ENCODE data around the gene FOXO1. TPM values are rescaled to one million over a fixed set of nuclear protein-coding genes. Genes with fewer than 3 reads are reported as not detected.
A peak's percentile ranks its signal among the peaks of the same experiment; 100 is the strongest.
"Not testable (repeated sequence)": the region's sequence is repeated elsewhere in the genome, so short reads cannot be mapped to it uniquely, and the experiment has no call there.

Gene FOXO1
- total RNA-seq, 2 experiments from 2014 or later, result 29.2 to 42.1 TPM

DNA sequence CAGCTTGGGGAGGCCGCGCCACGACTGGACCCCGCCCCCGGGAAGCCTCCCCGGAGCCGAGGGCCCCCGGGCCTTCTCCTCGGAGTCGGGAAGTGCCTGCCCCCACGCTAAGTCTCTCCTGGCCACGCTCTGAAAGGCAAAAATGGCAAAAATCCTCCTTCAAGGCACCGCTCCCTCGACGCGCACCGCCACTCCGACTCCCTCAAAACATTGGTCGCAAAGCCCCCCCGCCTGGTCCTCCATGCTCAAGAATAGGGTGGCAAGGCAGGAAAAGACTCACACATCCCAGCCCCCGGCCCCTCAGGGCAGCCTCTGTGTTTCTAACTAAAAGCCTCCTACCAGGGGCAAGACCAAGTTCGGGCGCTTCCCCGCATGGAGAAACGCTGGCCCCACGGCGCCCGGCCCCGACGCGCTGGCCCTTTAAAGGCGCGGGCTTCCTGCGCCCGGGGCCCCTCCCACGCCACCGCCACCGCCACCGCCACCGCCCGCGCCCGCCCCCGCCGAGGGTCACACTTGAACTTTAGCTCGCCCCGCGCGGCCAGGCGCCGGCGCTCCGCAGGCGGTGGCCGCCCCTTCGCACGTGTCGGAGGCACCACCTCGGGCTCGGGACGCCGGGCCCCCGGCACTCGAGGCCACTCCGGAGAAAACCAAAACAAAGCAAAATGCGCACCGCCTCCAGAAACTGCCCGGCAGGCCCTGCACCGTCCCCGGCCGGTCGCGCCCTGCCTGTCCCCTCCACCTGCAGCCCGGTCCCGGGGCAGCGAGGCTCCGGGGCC is 1.9 kb downstream of the FOXO1 start:
- peak; percentile 68 for DNase-seq (ENCODE audit: low spot score)
- peak overlapping the region; percentile 94 for H3K4me2 ChIP-seq (ENCODE audit: low read length)
- no peaks in the 10 kb centered on the region for H3K9me2 ChIP-seq (ENCODE audit: insufficient read depth, low read length)
- peaks cover 11% of the 10 kb centered on the region; the same call in 1 of the 2 replicates for H4K20me1 ChIP-seq (ENCODE audit: insufficient read depth, low read length)
- H3K4me1 ChIP-seq (ENCODE audit: insufficient read depth, low read length, poor library complexity, severe bottlenecking), result peaks cover 49% of the 10 kb centered on the region
- H3K4me3 ChIP-seq (ENCODE audit: low read depth, low read length, poor library complexity, severe bottlenecking), result peak overlapping the region; percentile 91
- TF ChIP-seq, protein P1, sequence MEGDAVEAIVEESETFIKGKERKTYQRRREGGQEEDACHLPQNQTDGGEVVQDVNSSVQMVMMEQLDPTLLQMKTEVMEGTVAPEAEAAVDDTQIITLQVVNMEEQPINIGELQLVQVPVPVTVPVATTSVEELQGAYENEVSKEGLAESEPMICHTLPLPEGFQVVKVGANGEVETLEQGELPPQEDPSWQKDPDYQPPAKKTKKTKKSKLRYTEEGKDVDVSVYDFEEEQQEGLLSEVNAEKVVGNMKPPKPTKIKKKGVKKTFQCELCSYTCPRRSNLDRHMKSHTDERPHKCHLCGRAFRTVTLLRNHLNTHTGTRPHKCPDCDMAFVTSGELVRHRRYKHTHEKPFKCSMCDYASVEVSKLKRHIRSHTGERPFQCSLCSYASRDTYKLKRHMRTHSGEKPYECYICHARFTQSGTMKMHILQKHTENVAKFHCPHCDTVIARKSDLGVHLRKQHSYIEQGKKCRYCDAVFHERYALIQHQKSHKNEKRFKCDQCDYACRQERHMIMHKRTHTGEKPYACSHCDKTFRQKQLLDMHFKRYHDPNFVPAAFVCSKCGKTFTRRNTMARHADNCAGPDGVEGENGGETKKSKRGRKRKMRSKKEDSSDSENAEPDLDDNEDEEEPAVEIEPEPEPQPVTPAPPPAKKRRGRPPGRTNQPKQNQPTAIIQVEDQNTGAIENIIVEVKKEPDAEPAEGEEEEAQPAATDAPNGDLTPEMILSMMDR (conservative IDR thresholded peaks at IDR 0.05; ENCODE audit: low read length), result no peak
- TF ChIP-seq EZH2phosphoT487 (IDR thresholded peaks at IDR 0.05; ENCODE audit: borderline replicate concordance, low read depth, low read length), result no peak
- intact Hi-C loops (cut with micrococcal nuclease; ENCODE audit: unreplicated experiment), result loop anchor here (1.0 to 10.0 kb wide), 8 partner anchors 35 to 597 kb away; no protein-coding TSS in a partner anchor
- H3K9me3 ChIP-seq (ENCODE audit: low read length), result no peaks in the 10 kb centered on the region
- ChIA-PET CTCF (ENCODE audit: unreplicated experiment) (interaction anchor here (0.6 to 1.7 kb wide), 3 partner anchors 10 to 181 kb away, joined by 3 to 5 read pairs (median 5); no protein-coding TSS in a partner anchor), POLR2A (interaction anchor here (0.6 to 2.0 kb wide), 21 partner anchors 8 to 540 kb away, joined by 3 to 8 read pairs (median 4); no protein-coding TSS in a partner anchor)
- no TSS peak for BruUV-seq (replicated peaks)
- peaks cover 75% of the 10 kb centered on the region for H3K79me2 ChIP-seq (ENCODE audit: insufficient read depth, low read depth, low read length)
- peaks cover 36% of the 10 kb centered on the region for H3K36me3 ChIP-seq (ENCODE audit: insufficient read depth, low read length)
- H3K27ac ChIP-seq (ENCODE audit: low read depth, low read length, poor library complexity, severe bottlenecking), result peak overlapping the region; percentile 83
- peak overlapping the region; percentile 22; the same call in 1 of the 2 replicates for H2AFZ ChIP-seq (ENCODE audit: low read length)

GRCh38 chr13:40664100-40664349 is 2.4 kb downstream of the FOXO1 start:
- Histone ChIP-seq H3K79me2 (ENCODE audit: insufficient read depth, low read depth, low read length) (peaks cover 80% of the 10 kb centered on the region), H3K4me3 (ENCODE audit: low read depth, low read length, poor library complexity, severe bottlenecking) (peak overlapping the region; percentile 91), H3K27ac (ENCODE audit: low read depth, low read length, poor library complexity, severe bottlenecking) (peak overlapping the region; percentile 83), H3K36me3 (ENCODE audit: insufficient read depth, low read length) (peaks cover 40% of the 10 kb centered on the region), H3K4me2 (ENCODE audit: low read length) (peak overlapping the region; percentile 94), H2AFZ (ENCODE audit: low read length) (peak overlapping the region; percentile 22; the same call in 1 of the 2 replicates), H4K20me1 (ENCODE audit: insufficient read depth, low read length) (peaks cover 11% of the 10 kb centered on the region; the same call in 1 of the 2 replicates), H3K4me1 (ENCODE audit: insufficient read depth, low read length, poor library complexity, severe bottlenecking) (peaks cover 52% of the 10 kb centered on the region)
- H3K9me3 ChIP-seq (ENCODE audit: low read length); H3K9me2 ChIP-seq (ENCODE audit: insufficient read depth, low read length); BruUV-seq (replicated peaks): not testable (repeated sequence)
- peak; percentile 81 for DNase-seq (ENCODE audit: low spot score)
- ChIA-PET POLR2A (interaction anchor here (0.6 to 2.0 kb wide), 16 partner anchors 8 to 539 kb away, joined by 3 to 8 read pairs (median 4); no protein-coding TSS in a partner anchor), CTCF (ENCODE audit: unreplicated experiment) (interaction anchor here (0.6 to 1.7 kb wide), 3 partner anchors 9 to 180 kb away, joined by 3 to 5 read pairs (median 5); no protein-coding TSS in a partner anchor)
- intact Hi-C loops (cut with micrococcal nuclease; ENCODE audit: unreplicated experiment), result loop anchor here (1.0 to 10.0 kb wide), 5 partner anchors 83 to 537 kb away; no protein-coding TSS in a partner anchor

DNA sequence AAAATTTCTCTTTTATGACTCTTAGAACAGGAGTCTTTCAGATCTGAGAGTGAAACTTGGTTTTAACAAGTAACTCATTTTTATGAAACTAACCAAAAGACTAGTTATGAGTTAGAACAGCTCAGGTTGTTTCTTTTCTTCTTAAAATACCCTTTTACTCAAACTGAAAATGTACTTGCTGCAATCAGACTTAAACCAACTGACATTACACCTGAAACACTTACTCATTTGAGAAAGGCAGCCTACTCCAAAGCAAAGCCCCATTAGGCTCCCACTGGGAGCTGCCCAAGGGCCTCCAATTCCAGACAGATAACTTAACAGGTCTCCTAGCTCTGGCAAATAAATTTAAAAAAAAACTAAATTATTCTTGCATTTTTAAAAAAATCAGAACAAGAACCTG is 3.6 kb downstream of the FOXO1 start:
- H4K20me1 ChIP-seq (ENCODE audit: insufficient read depth, low read length), result peaks cover 11% of the 10 kb centered on the region; the same call in 1 of the 2 replicates
- DNase-seq (ENCODE audit: low spot score), result no peak
- intact Hi-C loops (cut with micrococcal nuclease; ENCODE audit: unreplicated experiment), result loop anchor here (1.0 to 10.0 kb wide), 5 partner anchors 11 to 368 kb away; no protein-coding TSS in a partner anchor
- peaks cover 91% of the 10 kb centered on the region for H3K79me2 ChIP-seq (ENCODE audit: insufficient read depth, low read depth, low read length)
- H3K4me1 ChIP-seq (ENCODE audit: insufficient read depth, low read length, poor library complexity, severe bottlenecking), result peaks cover 51% of the 10 kb centered on the region
- no peaks in the 10 kb centered on the region for H3K9me2 ChIP-seq (ENCODE audit: insufficient read depth, low read length)
- H3K27ac ChIP-seq (ENCODE audit: low read depth, low read length, poor library complexity, severe bottlenecking), result peak overlapping the region; percentile 83
- no peaks in the 10 kb centered on the region for H3K9me3 ChIP-seq (ENCODE audit: low read length)
- BruUV-seq (replicated peaks), result no TSS peak
- peak overlapping the region; percentile 91 for H3K4me3 ChIP-seq (ENCODE audit: low read depth, low read length, poor library complexity, severe bottlenecking)
- peaks cover 48% of the 10 kb centered on the region for H3K36me3 ChIP-seq (ENCODE audit: insufficient read depth, low read length)
- ChIA-PET POLR2A (interaction anchor here (0.6 to 2.3 kb wide), 4 partner anchors 10 to 209 kb away, joined by 4 to 18 read pairs (median 5); no protein-coding TSS in a partner anchor), CTCF (ENCODE audit: unreplicated experiment) (interaction anchor here (1.7 kb wide), 1 partner anchor 179 kb away, joined by 5 read pairs; no protein-coding TSS in a partner anchor)
- TF ChIP-seq, protein P1 (conservative IDR thresholded peaks at IDR 0.05; ENCODE audit: low read length), result no peak
- no peak for TF ChIP-seq EZH2phosphoT487 (IDR thresholded peaks at IDR 0.05; ENCODE audit: borderline replicate concordance, low read depth, low read length)
- H3K4me2 ChIP-seq (ENCODE audit: low read length), result peak overlapping the region; percentile 94
- H2AFZ ChIP-seq (ENCODE audit: low read length), result no peak overlapping the region
